ENCODE results near the gene ADAR. TPM values are rescaled to one million over a fixed set of nuclear protein-coding genes. Genes with fewer than 3 reads are reported as not detected.
A peak's percentile ranks its signal among the peaks of the same experiment; 100 is the strongest.

ADAR gene, protein sequence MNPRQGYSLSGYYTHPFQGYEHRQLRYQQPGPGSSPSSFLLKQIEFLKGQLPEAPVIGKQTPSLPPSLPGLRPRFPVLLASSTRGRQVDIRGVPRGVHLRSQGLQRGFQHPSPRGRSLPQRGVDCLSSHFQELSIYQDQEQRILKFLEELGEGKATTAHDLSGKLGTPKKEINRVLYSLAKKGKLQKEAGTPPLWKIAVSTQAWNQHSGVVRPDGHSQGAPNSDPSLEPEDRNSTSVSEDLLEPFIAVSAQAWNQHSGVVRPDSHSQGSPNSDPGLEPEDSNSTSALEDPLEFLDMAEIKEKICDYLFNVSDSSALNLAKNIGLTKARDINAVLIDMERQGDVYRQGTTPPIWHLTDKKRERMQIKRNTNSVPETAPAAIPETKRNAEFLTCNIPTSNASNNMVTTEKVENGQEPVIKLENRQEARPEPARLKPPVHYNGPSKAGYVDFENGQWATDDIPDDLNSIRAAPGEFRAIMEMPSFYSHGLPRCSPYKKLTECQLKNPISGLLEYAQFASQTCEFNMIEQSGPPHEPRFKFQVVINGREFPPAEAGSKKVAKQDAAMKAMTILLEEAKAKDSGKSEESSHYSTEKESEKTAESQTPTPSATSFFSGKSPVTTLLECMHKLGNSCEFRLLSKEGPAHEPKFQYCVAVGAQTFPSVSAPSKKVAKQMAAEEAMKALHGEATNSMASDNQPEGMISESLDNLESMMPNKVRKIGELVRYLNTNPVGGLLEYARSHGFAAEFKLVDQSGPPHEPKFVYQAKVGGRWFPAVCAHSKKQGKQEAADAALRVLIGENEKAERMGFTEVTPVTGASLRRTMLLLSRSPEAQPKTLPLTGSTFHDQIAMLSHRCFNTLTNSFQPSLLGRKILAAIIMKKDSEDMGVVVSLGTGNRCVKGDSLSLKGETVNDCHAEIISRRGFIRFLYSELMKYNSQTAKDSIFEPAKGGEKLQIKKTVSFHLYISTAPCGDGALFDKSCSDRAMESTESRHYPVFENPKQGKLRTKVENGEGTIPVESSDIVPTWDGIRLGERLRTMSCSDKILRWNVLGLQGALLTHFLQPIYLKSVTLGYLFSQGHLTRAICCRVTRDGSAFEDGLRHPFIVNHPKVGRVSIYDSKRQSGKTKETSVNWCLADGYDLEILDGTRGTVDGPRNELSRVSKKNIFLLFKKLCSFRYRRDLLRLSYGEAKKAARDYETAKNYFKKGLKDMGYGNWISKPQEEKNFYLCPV
- total RNA-seq = 154 TPM
- 40.3 TPM for polyA plus RNA-seq (ENCODE audit: insufficient read depth, low read depth, low replicate concordance)
- long read RNA-seq, donor 1, full-length matches to known transcripts = 2 of 20 reads
- long read RNA-seq, donor 1, partial matches to known transcripts = 18 of 20 reads
- long read RNA-seq, donor 1, other reads (novel, unspliced or antisense) = 0 of 20 reads
- long read RNA-seq, donor 2, full-length matches to known transcripts = 3 of 14 reads
- long read RNA-seq, donor 2, partial matches to known transcripts = 11 of 14 reads
- long read RNA-seq, donor 2, other reads (novel, unspliced or antisense) = 0 of 14 reads
- long read RNA-seq, donor 3, full-length matches to known transcripts = 4 of 20 reads
- long read RNA-seq, donor 3, partial matches to known transcripts = 16 of 20 reads
- long read RNA-seq, donor 3, other reads (novel, unspliced or antisense) = 0 of 20 reads
- long read RNA-seq, donor 4, full-length matches to known transcripts = 6 of 22 reads
- long read RNA-seq, donor 4, partial matches to known transcripts = 16 of 22 reads
- long read RNA-seq, donor 4, other reads (novel, unspliced or antisense) = 0 of 22 reads
- long read RNA-seq, donor 5 = 0 reads
- long read RNA-seq, donor 6 = 0 reads
- long read RNA-seq, donor 7, full-length matches to known transcripts = 1 of 53 reads
- long read RNA-seq, donor 7, partial matches to known transcripts = 11 of 53 reads
- long read RNA-seq, donor 7, other reads (novel, unspliced or antisense) = 41 of 53 reads
- long read RNA-seq, donor 8, full-length matches to known transcripts = 1 of 34 reads
- long read RNA-seq, donor 8, partial matches to known transcripts = 33 of 34 reads
- long read RNA-seq, donor 8, other reads (novel, unspliced or antisense) = 0 of 34 reads
- long read RNA-seq, donor 9, full-length matches to known transcripts = 1 of 25 reads
- long read RNA-seq, donor 9, partial matches to known transcripts = 24 of 25 reads
- long read RNA-seq, donor 9, other reads (novel, unspliced or antisense) = 0 of 25 reads
- long read RNA-seq, donor 10, full-length matches to known transcripts = 1 of 1 reads
- long read RNA-seq, donor 10, partial matches to known transcripts = 0 of 1 reads
- long read RNA-seq, donor 10, other reads (novel, unspliced or antisense) = 0 of 1 reads

DNA sequence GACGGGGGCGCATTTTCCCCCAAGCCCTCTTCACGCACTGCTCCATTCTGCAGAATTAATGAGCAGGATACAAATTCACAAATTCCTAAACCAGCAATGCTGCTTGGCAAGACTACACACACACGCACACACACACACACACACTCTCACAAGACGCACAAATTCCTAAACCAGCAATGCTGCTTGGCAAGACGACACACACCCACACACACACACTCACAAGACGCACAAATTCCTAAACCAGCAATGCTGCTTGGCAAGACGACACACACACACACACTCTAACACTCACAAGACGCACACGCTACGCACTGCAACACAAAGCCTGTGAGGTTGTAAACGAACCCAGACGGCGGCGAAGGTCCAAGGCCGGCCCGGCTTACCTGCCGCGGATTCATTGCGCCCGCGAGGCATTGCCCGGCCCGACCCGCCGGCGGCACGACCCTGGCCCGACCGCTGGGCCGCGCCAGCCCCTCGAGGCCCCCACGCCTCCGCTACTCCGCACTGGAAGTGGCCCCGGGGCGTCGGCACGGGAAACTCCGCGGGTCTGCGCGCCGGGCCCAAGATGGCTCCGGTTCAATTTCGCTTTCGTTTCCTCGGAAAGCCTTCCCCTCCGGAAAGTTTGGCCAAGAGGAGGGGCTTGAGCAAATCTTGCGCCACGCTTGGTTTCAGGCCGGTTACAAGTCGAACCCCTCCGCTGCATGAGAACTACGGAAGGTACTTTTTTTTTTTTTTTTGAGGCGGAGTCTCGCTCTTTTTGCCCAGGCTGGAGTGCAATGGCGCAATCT lies at the start of gene ADAR:
Gene ADAR, minus strand, starts transcription at position 578 of the 788 bp plus-strand sequence. Its CDS starts 180 bp downstream, at position 398.
- H3K27me3 ChIP-seq (ENCODE audit: control insufficient read depth, insufficient read depth, low read length) = no peaks in the 10 kb centered on the region

DNA sequence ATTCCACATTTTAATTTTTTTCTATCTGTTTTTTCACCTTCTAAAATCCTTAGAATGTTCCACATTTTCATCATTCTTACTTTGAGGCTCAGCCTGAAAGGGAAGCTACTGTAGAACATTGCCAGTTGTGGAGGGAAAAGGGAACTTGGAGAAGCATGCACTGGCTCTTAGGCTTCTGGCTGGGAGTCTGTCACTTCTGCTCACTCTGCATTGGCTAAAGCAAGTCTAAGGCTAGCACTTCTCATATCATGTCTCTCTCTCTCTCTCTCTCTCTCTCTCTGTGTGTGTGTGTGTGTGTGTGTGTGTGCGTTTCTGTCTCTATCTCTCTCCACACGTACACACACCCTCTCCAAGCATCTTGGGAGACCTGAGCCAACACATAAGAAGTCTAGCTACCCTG lies 49.6 kb upstream of the ADAR start:
- intact Hi-C loops (cut with DNase I) = no loop called here
- FAIRE-seq = no peak
- no peaks in the 10 kb centered on the region for H3K36me3 ChIP-seq (ENCODE audit: control insufficient read depth in 2 of 3, insufficient read depth in 3 of 3, low read length in 3 of 3)
- no peaks in the 10 kb centered on the region for H3K9me3 ChIP-seq (ENCODE audit: control insufficient read depth in 2 of 3, insufficient read depth in 1 of 3, low read length in 3 of 3)
- TF ChIP-seq, protein P1, sequence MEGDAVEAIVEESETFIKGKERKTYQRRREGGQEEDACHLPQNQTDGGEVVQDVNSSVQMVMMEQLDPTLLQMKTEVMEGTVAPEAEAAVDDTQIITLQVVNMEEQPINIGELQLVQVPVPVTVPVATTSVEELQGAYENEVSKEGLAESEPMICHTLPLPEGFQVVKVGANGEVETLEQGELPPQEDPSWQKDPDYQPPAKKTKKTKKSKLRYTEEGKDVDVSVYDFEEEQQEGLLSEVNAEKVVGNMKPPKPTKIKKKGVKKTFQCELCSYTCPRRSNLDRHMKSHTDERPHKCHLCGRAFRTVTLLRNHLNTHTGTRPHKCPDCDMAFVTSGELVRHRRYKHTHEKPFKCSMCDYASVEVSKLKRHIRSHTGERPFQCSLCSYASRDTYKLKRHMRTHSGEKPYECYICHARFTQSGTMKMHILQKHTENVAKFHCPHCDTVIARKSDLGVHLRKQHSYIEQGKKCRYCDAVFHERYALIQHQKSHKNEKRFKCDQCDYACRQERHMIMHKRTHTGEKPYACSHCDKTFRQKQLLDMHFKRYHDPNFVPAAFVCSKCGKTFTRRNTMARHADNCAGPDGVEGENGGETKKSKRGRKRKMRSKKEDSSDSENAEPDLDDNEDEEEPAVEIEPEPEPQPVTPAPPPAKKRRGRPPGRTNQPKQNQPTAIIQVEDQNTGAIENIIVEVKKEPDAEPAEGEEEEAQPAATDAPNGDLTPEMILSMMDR (IDR thresholded peaks at IDR 0.05; ENCODE audit: borderline replicate concordance, extremely low read depth, insufficient read depth) = no peak
- H3K4me3 ChIP-seq (ENCODE audit: low read length in 3 of 3) = no peak overlapping the region
- H3K27me3 ChIP-seq (ENCODE audit: control insufficient read depth, insufficient read depth, low read length) = no peaks in the 10 kb centered on the region
- no peak overlapping the region for H3K9ac ChIP-seq (ENCODE audit: low read length in 3 of 3)
- DNase-seq = no peak
- no peak overlapping the region for H3K27ac ChIP-seq (ENCODE audit: low read depth in 2 of 2, low read length in 2 of 2)
- H3K4me1 ChIP-seq (ENCODE audit: control insufficient read depth in 2 of 3, insufficient read depth in 2 of 3, low read depth in 1 of 3, low read length in 3 of 3) = no peaks in the 10 kb centered on the region

More for the DNA sequence above, at the start of gene ADAR:
- Histone ChIP-seq H3K9ac (ENCODE audit: low read length in 3 of 3) (peak within 1 kb of the TSS; percentile 66 to 100 (median 95)), H3K4me1 (ENCODE audit: control insufficient read depth in 2 of 3, insufficient read depth in 2 of 3, low read depth in 1 of 3, low read length in 3 of 3) (peaks cover 3 to 16% (median 14%) of the 10 kb centered on the region in 3 donors), H3K4me3 (ENCODE audit: low read length in 3 of 3) (peak within 1 kb of the TSS; percentile 99 to 100 (median 99)), H3K9me3 (ENCODE audit: control insufficient read depth in 2 of 3, insufficient read depth in 1 of 3, low read length in 3 of 3) (no peaks in the 10 kb centered on the region), H3K36me3 (ENCODE audit: control insufficient read depth in 2 of 3, insufficient read depth in 3 of 3, low read length in 3 of 3) (no peaks in the 10 kb centered on the region), H3K27ac (ENCODE audit: low read depth in 2 of 2, low read length in 2 of 2) (peak within 1 kb of the TSS; percentile 96 to 98)
- intact Hi-C loops (cut with DNase I) = no loop called here
- FAIRE-seq = no peak
- TF ChIP-seq, protein P1 (IDR thresholded peaks at IDR 0.05; ENCODE audit: borderline replicate concordance, extremely low read depth, insufficient read depth) = no peak
- DNase-seq = peak; percentile 90 to 98 (median 95)
